H1 (cell line): Measurements from ENCODE around the gene ARHGAP26. TPM values are rescaled to one million over a fixed set of nuclear protein-coding genes. Genes with fewer than 3 reads are reported as not detected.

Source experiments
- CTCF ChIA-PET: fragments of 300-600 bp; sonication (Branson Sonifier 250); formaldehyde crosslinking; loops from one replicate; lab custom pipeline; 2021; ENCODE audit not compliant: partially characterized antibody; lab: Charles Lee
- POLR2A ChIA-PET: fragments of 300-600 bp; sonication (Branson Sonifier 250); formaldehyde crosslinking; loops from one replicate; lab custom pipeline; 2021; ENCODE audit warnings: inconsistent platforms; ENCODE audit not compliant: partially characterized antibody; lab: Charles Lee
- DNase-seq, 2 experiments: peaks; one replicate each; pipeline versions ENCODE4 v3.0.0 to v3.0.0-alpha.2; 2010 to 2022; ENCODE audit warnings: low spot score in 2 of 2, low read depth in 1 of 2, mixed read lengths in 1 of 2
- FAIRE-seq: peaks from 2 replicates; lab custom pipeline; 2011; peaks lifted over from hg19 to GRCh38; lab: Jason Lieb, UNC
- H2AFZ ChIP-seq: 2 replicates; pipeline ENCODE4 v1.8.1; 2012; ENCODE audit warnings: low read length, inconsistent platforms
- H2AK5ac ChIP-seq: 2 replicates; pipeline ENCODE4 v1.6.1; 2013; ENCODE audit warnings: low read depth, low read length
- H2BK120ac ChIP-seq: replicated peaks from 2 replicates; pipeline ENCODE3; 2013; ENCODE audit warnings: low read depth, low read length, inconsistent platforms
- H2BK12ac ChIP-seq: 2 replicates; pipeline ENCODE4 v1.6.1; 2013; ENCODE audit warnings: low read depth, low read length
- H2BK15ac ChIP-seq: 2 replicates; pipeline ENCODE4 v1.6.1; 2013; ENCODE audit warnings: low read length
- H2BK20ac ChIP-seq: 2 replicates; pipeline ENCODE4 v1.6.1; 2013; ENCODE audit warnings: low read length
- H2BK5ac ChIP-seq: 2 replicates; pipeline ENCODE4 v1.6.1; 2013; ENCODE audit warnings: low read depth, low read length
- H3K14ac ChIP-seq: 2 replicates; pipeline ENCODE4 v1.6.1; 2013; ENCODE audit warnings: inconsistent platforms; ENCODE audit not compliant: insufficient read length
- H3K18ac ChIP-seq: 2 replicates; pipeline ENCODE4 v1.6.1; 2013; ENCODE audit warnings: low read length; ENCODE audit errors: extremely low read depth
- H3K23ac ChIP-seq: 2 replicates; pipeline ENCODE4 v1.6.1; 2013; ENCODE audit warnings: inconsistent platforms; ENCODE audit not compliant: insufficient read length
- H3K23me2 ChIP-seq: 2 replicates; pipeline ENCODE4 v1.6.1; 2013; ENCODE audit warnings: low read depth, low read length
- H3K27ac ChIP-seq: 2 replicates; pipeline ENCODE4 v1.6.1; 2011; ENCODE audit warnings: low read depth, low read length, inconsistent platforms
- H3K27me3 ChIP-seq, 4 experiments: replicated peaks in 1 of 4; 1 replicate in 1 of 4; 2 replicates in 3 of 4; pipeline versions ENCODE4 v1.6.1 to v1.8.1; 2011 to 2013; ENCODE audit warnings: low read length in 3 of 4, mild to moderate bottlenecking in 3 of 4, inconsistent platforms in 2 of 4, mixed read lengths in 2 of 4, moderate library complexity in 1 of 4; ENCODE audit not compliant: control insufficient read depth in 3 of 4, insufficient read depth in 3 of 4; ENCODE audit errors: extremely low read depth in 1 of 4
- H3K36me3 ChIP-seq, 4 experiments: 2 replicates each; pipeline versions ENCODE4 v1.6.1 to v1.8.1; 2011 to 2013; ENCODE audit warnings: mild to moderate bottlenecking in 4 of 4, low read length in 3 of 4, moderate library complexity in 2 of 4, control low read depth in 1 of 4, inconsistent platforms in 1 of 4; ENCODE audit not compliant: insufficient read depth in 4 of 4, control insufficient read depth in 2 of 4
- H3K4ac ChIP-seq: replicated peaks from 2 replicates; pipeline ENCODE3; 2013; ENCODE audit warnings: low read length, low read depth, mixed read lengths, inconsistent platforms; ENCODE audit not compliant: insufficient read length
- H3K4me1 ChIP-seq, 4 experiments: replicated peaks in 1 of 4; 1 replicate in 1 of 4; 2 replicates in 3 of 4; pipeline versions ENCODE4 v1.6.1 to v1.8.1; 2011 to 2013; ENCODE audit warnings: low read length in 3 of 4, inconsistent platforms in 2 of 4, mixed read lengths in 1 of 4; ENCODE audit not compliant: insufficient read depth in 4 of 4, control insufficient read depth in 3 of 4
- H3K4me2 ChIP-seq, 2 experiments: 2 replicates each; pipeline versions ENCODE4 v1.6.1 to v1.8.1; 2011 to 2013; ENCODE audit warnings: low read depth in 2 of 2, low read length in 2 of 2, control low read depth in 1 of 2, inconsistent platforms in 1 of 2, mild to moderate bottlenecking in 1 of 2; ENCODE audit not compliant: insufficient read depth in 1 of 2
- H3K4me3 ChIP-seq, 4 experiments: fragments of 200-600, 300-600 bp in 1 of 4; sonication (generic), shearing (Covaris generic), sonication (Bioruptor Twin) in 1 of 4; 2 replicates each; pipeline versions ENCODE4 v1.5.1 to v1.8.1; 2011 to 2016; ENCODE audit warnings: low read length in 4 of 4, low read depth in 3 of 4, control low read depth in 2 of 4, inconsistent platforms in 2 of 4, mild to moderate bottlenecking in 2 of 4, mixed read lengths in 1 of 4, moderate library complexity in 1 of 4; ENCODE audit not compliant: insufficient read depth in 2 of 4; ENCODE audit errors: extremely low read depth in 1 of 4
- H3K56ac ChIP-seq: replicated peaks from 2 replicates; pipeline ENCODE3; 2013; ENCODE audit warnings: low read depth, mild to moderate bottlenecking, mixed read lengths, low read length, inconsistent platforms; ENCODE audit not compliant: insufficient read length
- H3K79me1 ChIP-seq: 2 replicates; pipeline ENCODE4 v1.6.1; 2013; ENCODE audit warnings: low read depth, low read length, control low read depth
- H3K79me2 ChIP-seq, 2 experiments: 2 replicates each; pipeline versions ENCODE4 v1.6.1 to v1.8.1; 2012 to 2013; ENCODE audit warnings: low read length in 2 of 2, mild to moderate bottlenecking in 2 of 2, inconsistent platforms in 1 of 2; ENCODE audit not compliant: insufficient read depth in 2 of 2, control insufficient read depth in 1 of 2
- H3K9ac ChIP-seq, 4 experiments: replicated peaks in 1 of 4; 1 replicate in 1 of 4; 2 replicates in 3 of 4; pipeline versions ENCODE4 v1.6.1 to v1.8.1; 2011 to 2013; ENCODE audit warnings: low read depth in 3 of 4, low read length in 3 of 4, control low read depth in 2 of 4, mild to moderate bottlenecking in 2 of 4, moderate library complexity in 2 of 4, inconsistent platforms in 1 of 4; ENCODE audit errors: extremely low read depth in 1 of 4
- H3K9me3 ChIP-seq, 2 experiments: 2 replicates each; pipeline versions ENCODE4 v1.6.1 to v1.8.1; 2012 to 2013; ENCODE audit warnings: mild to moderate bottlenecking in 2 of 2, moderate library complexity in 2 of 2, control low read depth in 1 of 2, inconsistent platforms in 1 of 2, low read depth in 1 of 2, low read length in 1 of 2, mixed read lengths in 1 of 2; ENCODE audit not compliant: insufficient read depth in 2 of 2
- H4K20me1 ChIP-seq, 2 experiments: replicated peaks in 1 of 2; 2 replicates each; pipeline versions ENCODE3 to v1.8.1; 2011 to 2013; ENCODE audit warnings: inconsistent platforms in 2 of 2, low read length in 2 of 2, mild to moderate bottlenecking in 1 of 2; ENCODE audit not compliant: insufficient read depth in 2 of 2, control insufficient read depth in 1 of 2
- H4K5ac ChIP-seq: 2 replicates; pipeline ENCODE4 v1.6.1; 2013; ENCODE audit warnings: low read length, low read depth, mixed read lengths, inconsistent platforms; ENCODE audit not compliant: insufficient read length
- H4K8ac ChIP-seq: 2 replicates; pipeline ENCODE4 v1.8.0; 2013; ENCODE audit warnings: mild to moderate bottlenecking, moderate library complexity, low read length, inconsistent platforms; ENCODE audit not compliant: insufficient read depth; ENCODE audit errors: extremely low read depth
- H4K91ac ChIP-seq: replicated peaks from 2 replicates; pipeline ENCODE3; 2013; ENCODE audit warnings: low read length, mixed read lengths, inconsistent platforms; ENCODE audit not compliant: insufficient read length
- BACH1 ChIP-seq: IDR thresholded peaks from 2 replicates; pipeline ENCODE4 v1.6.1; 2012; ENCODE audit warnings: low read length, improper control_type of control experiment
- BCL11A ChIP-seq, 2 experiments: IDR thresholded peaks; one replicate each; pipeline ENCODE4 v1.6.1; 2011; ENCODE audit warnings: low read depth in 2 of 2, low read length in 2 of 2, mild to moderate bottlenecking in 2 of 2
- CEBPB ChIP-seq: IDR thresholded peaks from 2 replicates; pipeline ENCODE4 v1.6.1; 2012; ENCODE audit warnings: low read depth, low read length
- CHD2 ChIP-seq: IDR thresholded peaks from 2 replicates; pipeline ENCODE4 v1.6.1; 2012; ENCODE audit warnings: low read length, improper control_type of control experiment
- GTF2F1 ChIP-seq: IDR thresholded peaks from 2 replicates; pipeline ENCODE4 v1.6.1; 2012; ENCODE audit warnings: low read depth, low read length, improper control_type of control experiment, borderline replicate concordance
- NRF1 ChIP-seq: IDR thresholded peaks from 2 replicates; pipeline ENCODE4 v1.6.1; 2011; ENCODE audit warnings: mild to moderate bottlenecking, low read depth, low read length, improper control_type of control experiment
- POLR2A ChIP-seq, 2 experiments: IDR thresholded peaks; 1 replicate in 1 of 2; 2 replicates in 1 of 2; pipeline ENCODE4 v1.6.1; 2011; ENCODE audit warnings: low read depth in 2 of 2, low read length in 2 of 2, mild to moderate bottlenecking in 2 of 2; ENCODE audit errors: control extremely low read depth in 1 of 2
- RNF2 ChIP-seq: fragments of 200-900, 300-1000 bp; sonication (generic); IDR thresholded peaks from 2 replicates; pipeline ENCODE4 v1.7.1; 2016; ENCODE audit warnings: borderline replicate concordance, low read depth, mild to moderate bottlenecking, antibody characterized with exemption, low read length; ENCODE audit not compliant: poor library complexity, severe bottlenecking; ENCODE audit errors: missing control alignments
- SUZ12 ChIP-seq: fragments of 200-600 bp; sonication (generic); IDR thresholded peaks from 2 replicates; pipeline ENCODE4 v1.6.1; 2012; ENCODE audit warnings: mild to moderate bottlenecking, inconsistent platforms, low read length, moderate library complexity, mixed read lengths
- WGBS, 2 experiments: shearing (Covaris generic) in 1 of 2; methylation state at CpG; one replicate each; pipeline versions ENCODE4 v1.1.6 to v1.1.7; 2013 to 2015; ENCODE audit warnings: low lambda C conversion rate in 2 of 2, mixed read lengths in 2 of 2, inconsistent platforms in 1 of 2, low coverage in 1 of 2, missing lambda C conversion rate in 1 of 2; ENCODE audit not compliant: insufficient replicate concordance in 2 of 2, insufficient coverage in 1 of 2, insufficient read length in 1 of 2; ENCODE audit errors: extremely low coverage in 1 of 2, missing lambda C conversion rate in 1 of 2; 5-methylcytosine and 5-hydroxymethylcytosine counted together
- polyA plus RNA-seq, 7 experiments: library from polyadenylated mRNA; depleted of rRNA in 3 of 7; stranded (reverse) in 5 of 7; unstranded in 2 of 7; fragments of >200 nt in 5 of 7; fragments of 200-250 nt in 2 of 7; gene quantifications; 1 replicate in 5 of 7; 2 replicates in 1 of 7; 4 replicates in 1 of 7; pipeline versions ENCODE4 v1.2.1 to v1.2.3, GENCODE V29; 2011 to 2013; ENCODE audit warnings: missing spikeins in 2 of 7, mixed read lengths in 2 of 7
- total RNA-seq: library from RNA; stranded (reverse); fragmentation: NEBNext Ultra II Directional; extraction: Animal tissue kit (Norgen Biotek cat#: 25700); gene quantifications from 2 replicates; pipeline ENCODE4 v1.2.1, GENCODE V29; 2021

Gene ARHGAP26
- total and polyA plus RNA-seq, 2 of the 8 experiments (the other 6 are each of a cell fraction or from before 2014, with no cell fraction given), result 7.1 to 24.8 TPM

GRCh38 chr5:143177263-143177983 lies 407.2 kb downstream of the ARHGAP26 start:
- no peak for FAIRE-seq
- no peak overlapping the region for H3K56ac ChIP-seq
- H2AK5ac ChIP-seq, result no peak overlapping the region
- no peak for TF ChIP-seq BCL11A (IDR thresholded peaks at IDR 0.05; ENCODE audit: low read depth in 2 of 2, low read length in 2 of 2)
- no peak for TF ChIP-seq POLR2A (IDR thresholded peaks at IDR 0.05; ENCODE audit: control extremely low read depth in 1 of 2, low read depth in 2 of 2, low read length in 2 of 2)
- no peak for TF ChIP-seq GTF2F1
- no peak for TF ChIP-seq RNF2
- TF ChIP-seq CEBPB, result no peak
- no peak for TF ChIP-seq SUZ12
- no peak for TF ChIP-seq NRF1
- no peak for TF ChIP-seq CHD2
- no peak for TF ChIP-seq BACH1

More at GRCh38 chr5:143177263-143177983, 407.2 kb downstream of the ARHGAP26 start:
- Histone ChIP-seq H3K4me1 (peaks cover 0 to 8% (median 5%) of the 10 kb centered on the region in 4 experiments; a peak in 5 of 7 replicates), H3K79me1 (no peaks in the 10 kb centered on the region), H3K27me3 (no peaks in the 10 kb centered on the region), H2BK120ac (no peak overlapping the region), H3K18ac (no peak overlapping the region), H3K4me2 (no peak overlapping the region), H4K20me1 (no peaks in the 10 kb centered on the region), H2BK15ac (0 out of 2 replicates have a peak overlapping the region, but pooled peaks have one; percentile 49), H3K4ac (no peak overlapping the region), H2AFZ (no peak overlapping the region), H3K27ac (no peak overlapping the region), H2BK5ac (no peak overlapping the region), H3K23ac (no peak overlapping the region), H3K9me3 (no peaks in the 10 kb centered on the region), H2BK20ac (no peak overlapping the region), H2BK12ac (no peak overlapping the region), H3K4me3 (no peak overlapping the region), H3K23me2 (no peaks in the 10 kb centered on the region), H4K8ac (no peak overlapping the region), H3K14ac (no peak overlapping the region), H4K91ac (no peak overlapping the region), H3K9ac (no peak overlapping the region), H3K36me3 (no peaks in the 10 kb centered on the region), H4K5ac (no peak overlapping the region), H3K79me2 (no peaks in the 10 kb centered on the region)
- DNase-seq, result no peak
- whole genome bisulfite sequencing, 2 experiments, result 93% methylated on average over 9 of the region's 9 CpGs; no CpG with 5 or more reads in 1 of the 2 experiments
- ChIA-PET POLR2A (no interaction called here), CTCF (interaction anchor here (0.7 to 1.7 kb wide), 4 partner anchors 10 to 50 kb away, joined by 3 read pairs; no protein-coding TSS in a partner anchor)
